ENCODE data around the gene TMPRSS2.
"Not testable (repeated sequence)": the region's sequence is repeated elsewhere in the genome, so short reads cannot be mapped to it uniquely, and the experiment has no call there.

Gene TMPRSS2

DNA sequence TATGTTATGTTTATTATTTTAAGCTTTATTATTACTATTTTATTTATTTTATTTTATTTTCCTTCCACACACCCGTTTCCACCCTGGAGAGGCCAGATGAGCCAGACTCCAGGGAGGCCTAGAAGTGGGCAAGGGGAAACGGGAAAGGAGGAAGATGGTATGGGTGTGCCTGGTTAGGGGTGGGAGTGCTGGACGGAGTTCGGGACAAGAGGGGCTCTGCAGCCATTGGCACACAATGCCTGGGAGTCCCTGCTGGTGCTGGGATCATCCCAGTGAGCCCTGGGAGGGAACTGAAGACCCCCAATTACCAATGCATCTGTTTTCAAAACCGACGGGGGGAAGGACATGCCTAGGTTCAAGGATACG is 82.4 kb downstream of the TMPRSS2 start:
- no peak for DNase-seq

DNA sequence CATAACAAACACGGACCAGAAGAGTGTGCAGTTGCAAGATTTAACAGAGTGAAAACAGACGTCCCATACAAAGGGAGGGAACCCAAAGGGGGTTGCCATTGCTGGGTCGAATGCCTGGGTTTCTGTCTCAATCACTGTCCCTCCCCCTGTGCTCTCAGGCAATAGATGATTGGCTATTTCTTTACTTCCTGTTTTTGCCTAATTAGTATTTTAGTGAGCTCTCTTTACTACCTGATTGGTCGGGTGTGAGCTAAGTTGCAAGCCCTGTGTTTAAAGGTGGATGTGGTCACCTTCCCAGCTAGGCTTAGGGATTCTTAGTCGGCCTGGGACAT is 84.7 kb downstream of the TMPRSS2 start:
- peak; percentile 52 to 60 for DNase-seq

GRCh38 chr21:41422546-41423304 is 85.2 kb downstream of the TMPRSS2 start:
- DNase-seq = no peak

GRCh38 chr21:41420998-41421397 is 87.0 kb downstream of the TMPRSS2 start:
- DNase-seq = not testable (repeated sequence)

DNA sequence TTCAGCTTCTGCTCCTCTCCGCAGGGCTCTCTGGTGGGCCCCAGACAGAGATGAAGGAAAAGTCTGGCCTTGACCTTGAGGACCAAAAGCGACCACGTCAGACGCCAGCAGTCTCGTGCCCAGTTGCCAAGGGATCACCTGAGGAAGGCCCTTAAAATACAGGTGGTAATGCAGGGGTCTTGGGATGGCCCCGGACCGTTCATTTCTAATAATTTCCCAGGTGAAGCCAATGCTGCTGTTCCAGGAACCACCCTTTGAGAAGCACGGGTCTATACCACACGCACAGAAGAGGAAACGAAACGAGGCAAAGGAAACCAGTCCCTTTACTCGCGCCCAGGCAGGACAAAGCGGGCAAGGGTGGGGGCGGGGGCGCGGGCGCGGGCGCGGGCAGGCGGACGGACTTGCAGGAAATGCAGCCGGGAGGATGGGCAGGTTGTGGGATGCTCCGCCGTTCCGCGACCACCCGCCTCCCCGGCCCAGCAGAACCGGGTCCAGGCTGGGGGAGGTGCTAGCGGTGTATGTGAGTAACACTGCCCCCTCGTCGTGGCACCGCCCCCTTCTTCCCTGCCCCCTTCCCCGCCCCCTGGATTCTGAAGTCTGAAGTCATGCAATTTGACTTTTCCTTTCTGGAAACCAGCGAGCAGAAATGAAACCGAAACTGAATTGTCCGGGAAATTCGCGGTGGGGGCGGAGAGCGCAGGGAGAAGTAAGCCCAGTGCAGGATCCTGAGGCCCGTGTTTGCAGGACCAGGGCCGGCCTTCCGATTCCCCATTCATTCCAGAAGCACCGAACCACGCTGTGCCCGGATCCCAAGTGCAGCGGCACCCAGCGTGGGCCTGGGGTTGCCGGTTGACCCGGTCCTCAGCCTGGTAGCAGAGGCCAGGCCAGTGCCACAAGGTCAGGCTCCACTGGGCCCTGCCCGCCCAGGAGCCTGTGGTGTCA is 87.8 kb downstream of the TMPRSS2 start:
- DNase-seq = peak; percentile 91 to 95

GRCh38 chr21:41418956-41419680 is 88.8 kb downstream of the TMPRSS2 start:
- DNase-seq = no peak

DNA sequence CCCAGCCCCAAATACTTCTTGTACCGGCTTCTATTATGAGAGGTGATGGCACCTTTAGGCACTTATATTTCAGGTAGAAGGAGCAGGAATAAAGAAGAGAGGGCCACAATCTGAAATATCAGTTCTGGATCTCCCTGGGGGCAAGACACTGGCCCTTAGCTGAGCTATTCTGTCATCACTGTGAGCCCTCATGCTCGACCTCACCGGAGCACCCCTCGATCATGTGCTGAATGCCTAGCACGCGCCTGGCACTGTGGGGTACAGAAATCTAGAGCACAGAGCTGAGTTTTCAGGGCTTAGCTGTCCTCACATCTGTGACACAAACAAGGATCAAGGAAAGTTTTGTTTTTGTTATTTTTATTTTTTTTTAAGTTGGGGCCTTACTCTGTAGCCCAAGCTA is 89.6 kb downstream of the TMPRSS2 start:
- DNase-seq = no peak

DNA sequence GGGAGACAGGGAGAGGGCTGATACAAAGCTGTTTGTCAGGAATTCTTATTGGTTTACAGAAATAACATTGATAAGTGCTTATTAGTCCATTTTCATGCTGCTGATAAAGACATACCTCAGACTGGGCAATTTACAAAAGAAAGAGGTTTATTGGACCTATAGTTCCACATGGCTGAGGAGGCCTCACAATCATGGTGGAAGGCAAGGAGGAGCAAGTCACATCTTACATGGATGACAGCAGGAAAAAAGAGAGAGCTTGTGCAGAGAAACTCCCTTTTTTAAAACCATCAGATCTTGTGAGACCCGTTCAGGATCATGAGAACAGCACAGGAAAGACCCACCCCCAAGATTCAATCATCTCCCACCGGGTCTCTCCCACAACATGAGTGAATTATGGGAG is 90.5 kb downstream of the TMPRSS2 start:
- not testable (repeated sequence) for DNase-seq
